ENCODE results near the gene TRPV4. TPM values are rescaled to one million over a fixed set of nuclear protein-coding genes. Genes with fewer than 3 reads are reported as not detected.
A peak's percentile ranks its signal among the peaks of the same experiment; 100 is the strongest.

TRPV4 gene
- total RNA-seq, 2 donors from 2014 or later, result not detected

GRCh38 chr12:109820816-109821381 is 12.3 kb downstream of the TRPV4 start:
- ATAC-seq (no peak), DNase-seq (ENCODE audit: low spot score in 2 of 2) (no peak)
- Mint-ChIP-seq H3K9me3 (no peaks in the 10 kb centered on the region), H3K36me3 (no peaks in the 10 kb centered on the region), H3K27ac (no peak overlapping the region)

- ATAC-seq, result no peak
Observed at GRCh38 chr12:109818905-109819500, 14.2 kb downstream of the TRPV4 start.

GRCh38 chr12:109818253-109818652 is 14.9 kb downstream of the TRPV4 start:
- H3K36me3 Mint-ChIP-seq, result no peaks in the 10 kb centered on the region
- no peaks in the 10 kb centered on the region for H3K9me3 Mint-ChIP-seq
- DNase-seq (ENCODE audit: low spot score in 2 of 2), result no peak
- H3K27ac Mint-ChIP-seq, result no peak overlapping the region
- no peak for ATAC-seq

More at GRCh38 chr12:109818905-109819500, 14.2 kb downstream of the TRPV4 start:
- Mint-ChIP-seq H3K27ac (peak overlapping the region in 1 of 2 donors; percentile 29), H3K36me3 (no peaks in the 10 kb centered on the region), H3K9me3 (no peaks in the 10 kb centered on the region)
- no peak for DNase-seq (ENCODE audit: low spot score in 2 of 2)

GRCh38 chr12:109817627-109818231 is 15.5 kb downstream of the TRPV4 start:
- no peak for ATAC-seq
- H3K36me3 Mint-ChIP-seq, result no peaks in the 10 kb centered on the region
- DNase-seq (ENCODE audit: low spot score in 2 of 2), result no peak
- no peaks in the 10 kb centered on the region for H3K9me3 Mint-ChIP-seq
- H3K27ac Mint-ChIP-seq, result no peak overlapping the region

GRCh38 chr12:109816870-109817269 is 16.3 kb downstream of the TRPV4 start:
- Mint-ChIP-seq H3K27ac (no peak overlapping the region), H3K36me3 (no peaks in the 10 kb centered on the region)
- ATAC-seq, result no peak

GRCh38 chr12:109815757-109816617 is 17.2 kb downstream of the TRPV4 start:
- no peak for ATAC-seq
- no peaks in the 10 kb centered on the region for H3K36me3 Mint-ChIP-seq
- H3K27ac Mint-ChIP-seq, result no peak overlapping the region
- no peak for DNase-seq (ENCODE audit: low spot score in 2 of 2)
- H3K9me3 Mint-ChIP-seq, result no peaks in the 10 kb centered on the region

More at GRCh38 chr12:109816870-109817269, 16.3 kb downstream of the TRPV4 start:
- no peak for DNase-seq (ENCODE audit: low spot score in 2 of 2)
- no peaks in the 10 kb centered on the region for H3K9me3 Mint-ChIP-seq

GRCh38 chr12:109815225-109815624 is 18.0 kb downstream of the TRPV4 start:
- H3K36me3 Mint-ChIP-seq, result no peaks in the 10 kb centered on the region
- no peaks in the 10 kb centered on the region for H3K9me3 Mint-ChIP-seq

GRCh38 chr12:109814600-109815150 is 18.5 kb downstream of the TRPV4 start:
- Mint-ChIP-seq H3K27ac (no peak overlapping the region), H3K36me3 (no peaks in the 10 kb centered on the region), H3K9me3 (no peaks in the 10 kb centered on the region)
- ATAC-seq (no peak), DNase-seq (ENCODE audit: low spot score in 2 of 2) (no peak)

More at GRCh38 chr12:109815225-109815624, 18.0 kb downstream of the TRPV4 start:
- DNase-seq (ENCODE audit: low spot score in 2 of 2) (no peak), ATAC-seq (no peak)
- no peak overlapping the region for H3K27ac Mint-ChIP-seq

- Mint-ChIP-seq H3K9me3 (no peaks in the 10 kb centered on the region), H3K36me3 (no peaks in the 10 kb centered on the region), H3K27ac (no peak overlapping the region)
- no peak for DNase-seq (ENCODE audit: low spot score in 2 of 2)
- ATAC-seq, result no peak
Observed at GRCh38 chr12:109813810-109814416, 19.3 kb downstream of the TRPV4 start.

- Mint-ChIP-seq H3K36me3 (no peaks in the 10 kb centered on the region), H3K27ac (no peak overlapping the region), H3K9me3 (no peaks in the 10 kb centered on the region)
- DNase-seq (ENCODE audit: low spot score in 2 of 2) (no peak), ATAC-seq (no peak)
Observed at GRCh38 chr12:109811624-109811995, 21.6 kb downstream of the TRPV4 start.

- Mint-ChIP-seq H3K36me3 (no peaks in the 10 kb centered on the region), H3K9me3 (no peaks in the 10 kb centered on the region), H3K27ac (no peak overlapping the region)
- DNase-seq (ENCODE audit: low spot score in 2 of 2) (no peak), ATAC-seq (no peak)
Observed at GRCh38 chr12:109810954-109811623, 22.1 kb downstream of the TRPV4 start.

GRCh38 chr12:109808876-109809646 is 24.1 kb downstream of the TRPV4 start:
- Mint-ChIP-seq H3K27ac (no peak overlapping the region), H3K36me3 (no peaks in the 10 kb centered on the region), H3K9me3 (no peaks in the 10 kb centered on the region)
- no peak for ATAC-seq
- no peak for DNase-seq (ENCODE audit: low spot score in 2 of 2)

GRCh38 chr12:109807954-109808643 is 25.1 kb downstream of the TRPV4 start:
- H3K9me3 Mint-ChIP-seq, result no peaks in the 10 kb centered on the region
- ATAC-seq (no peak), DNase-seq (ENCODE audit: low spot score in 2 of 2) (no peak)
- no peaks in the 10 kb centered on the region for H3K36me3 Mint-ChIP-seq
- H3K27ac Mint-ChIP-seq, result no peak overlapping the region

- peak; percentile 70 to 73 for DNase-seq (ENCODE audit: low spot score in 2 of 2)
- ATAC-seq, result peak; percentile 81 to 88
- no peaks in the 10 kb centered on the region for H3K9me3 Mint-ChIP-seq
- no peaks in the 10 kb centered on the region for H3K36me3 Mint-ChIP-seq
- peak overlapping the region in 1 of 2 donors; percentile 45 for H3K27ac Mint-ChIP-seq
Observed at GRCh38 chr12:109804820-109805761, 28.1 kb downstream of the TRPV4 start.

All from activated naive CD4-positive, alpha-beta T cell treated with anti-CD3 and anti-CD28 coated beads, Interleukin-2, amount 50 U/mL, for 72 hours (primary cell).